ENCODE results near the gene HRK.
"Not testable (repeated sequence)": the region's sequence is repeated elsewhere in the genome, so short reads cannot be mapped to it uniquely, and the experiment has no call there.

The HRK gene

DNA sequence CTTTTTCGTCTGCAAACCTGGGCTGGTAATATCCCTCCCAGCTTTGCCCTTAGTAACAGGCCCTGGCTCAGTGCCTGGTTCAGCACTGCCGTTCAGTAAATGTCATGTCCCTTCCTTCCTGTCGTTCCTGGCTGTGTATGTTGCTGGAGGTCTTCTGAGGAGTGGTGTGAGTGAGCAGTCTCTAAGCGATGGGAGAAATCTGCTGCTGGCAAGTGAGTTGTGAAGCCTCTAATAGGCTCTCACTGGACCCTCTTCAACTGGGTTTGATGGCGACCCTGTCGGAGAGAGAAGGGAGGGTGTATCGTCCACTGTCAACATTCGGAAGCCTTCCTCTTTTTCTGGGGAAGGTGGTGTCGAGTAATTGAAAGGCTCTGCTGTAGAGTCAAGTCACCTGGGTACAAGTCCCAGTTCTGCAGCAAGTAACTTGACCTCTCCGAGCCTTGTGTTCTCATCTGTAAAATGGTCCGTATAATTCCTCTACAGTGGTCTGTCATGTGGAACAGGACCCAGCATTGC, 62.8 kb downstream of the HRK start:
- DNase-seq: peak in 1 of 2 donors; percentile 23

- DNase-seq: not testable (repeated sequence)
Measured at GRCh38 chr12:116814766-116815165, 66.5 kb downstream of the HRK start.

DNA sequence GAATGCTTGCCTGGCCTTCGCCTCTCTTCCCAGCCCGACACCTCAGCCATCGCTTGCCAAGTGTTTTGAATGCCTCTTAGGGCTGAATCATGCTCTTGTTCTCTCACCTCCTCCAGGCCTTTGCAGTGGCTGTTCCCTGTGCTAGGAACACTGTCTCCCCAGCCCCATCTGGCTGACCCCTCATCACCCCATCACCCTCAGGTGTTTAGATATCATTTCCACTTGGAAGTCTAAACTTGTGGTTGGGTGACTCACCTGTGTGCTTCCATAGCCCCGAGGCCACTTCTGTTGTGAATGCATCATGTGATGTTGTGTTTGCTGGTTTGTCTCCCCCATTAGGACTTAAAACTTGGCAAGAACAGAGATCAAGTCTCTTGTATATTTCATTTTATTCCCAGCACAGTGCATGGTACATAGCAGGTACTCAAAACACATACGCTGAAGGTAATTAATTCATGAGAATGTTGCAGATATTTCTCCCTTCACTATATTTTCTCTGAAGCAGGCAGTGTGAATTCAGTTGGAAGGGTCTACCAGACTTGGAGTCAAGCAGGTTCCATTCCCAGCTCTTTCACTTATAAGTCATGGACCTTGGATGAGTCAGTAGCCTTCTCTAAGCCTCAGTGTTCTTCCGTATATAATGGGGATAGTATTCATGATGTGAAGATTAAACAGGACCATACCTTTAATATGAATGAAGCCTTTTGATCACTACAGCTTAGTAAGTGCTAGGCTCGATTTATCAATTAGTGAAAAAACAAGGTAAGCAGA, 67.8 kb downstream of the HRK start:
- no peak for DNase-seq

DNA sequence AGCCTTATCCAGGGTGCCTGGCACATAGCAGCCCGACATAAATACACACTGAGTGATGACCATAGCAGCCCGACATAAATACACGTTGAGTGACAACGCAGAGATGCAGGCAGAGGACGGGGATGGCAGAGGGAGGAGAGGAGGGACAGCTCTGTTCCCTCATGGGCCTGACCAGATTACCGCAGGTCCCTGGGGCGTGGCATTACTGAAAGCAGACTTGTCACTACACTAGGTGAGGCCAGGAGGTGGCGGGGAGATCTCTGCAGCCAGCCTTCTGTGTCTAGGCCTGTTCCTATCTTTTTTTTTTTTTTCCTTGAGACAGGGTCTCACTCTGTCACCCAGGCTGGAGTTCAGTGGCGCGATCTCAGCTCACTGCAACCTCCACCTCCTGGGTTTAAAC, 69.0 kb downstream of the HRK start:
- DNase-seq: no peak

GRCh38 chr12:116808113-116809105, 72.8 kb downstream of the HRK start:
- DNase-seq: no peak

GRCh38 chr12:116807546-116807945, 73.7 kb downstream of the HRK start:
- no peak for DNase-seq

- DNase-seq: no peak
Measured at GRCh38 chr12:116806845-116807440, 74.3 kb downstream of the HRK start.
